ENCODE measurements around the gene CSNK1G3. TPM values are rescaled to one million over a fixed set of nuclear protein-coding genes. Genes with fewer than 3 reads are reported as not detected.
"Not testable (repeated sequence)": the region's sequence is repeated elsewhere in the genome, so short reads cannot be mapped to it uniquely, and the experiment has no call there.

The CSNK1G3 gene
- total RNA-seq, 1 donor from 2014 or later = 39.0 TPM

DNA sequence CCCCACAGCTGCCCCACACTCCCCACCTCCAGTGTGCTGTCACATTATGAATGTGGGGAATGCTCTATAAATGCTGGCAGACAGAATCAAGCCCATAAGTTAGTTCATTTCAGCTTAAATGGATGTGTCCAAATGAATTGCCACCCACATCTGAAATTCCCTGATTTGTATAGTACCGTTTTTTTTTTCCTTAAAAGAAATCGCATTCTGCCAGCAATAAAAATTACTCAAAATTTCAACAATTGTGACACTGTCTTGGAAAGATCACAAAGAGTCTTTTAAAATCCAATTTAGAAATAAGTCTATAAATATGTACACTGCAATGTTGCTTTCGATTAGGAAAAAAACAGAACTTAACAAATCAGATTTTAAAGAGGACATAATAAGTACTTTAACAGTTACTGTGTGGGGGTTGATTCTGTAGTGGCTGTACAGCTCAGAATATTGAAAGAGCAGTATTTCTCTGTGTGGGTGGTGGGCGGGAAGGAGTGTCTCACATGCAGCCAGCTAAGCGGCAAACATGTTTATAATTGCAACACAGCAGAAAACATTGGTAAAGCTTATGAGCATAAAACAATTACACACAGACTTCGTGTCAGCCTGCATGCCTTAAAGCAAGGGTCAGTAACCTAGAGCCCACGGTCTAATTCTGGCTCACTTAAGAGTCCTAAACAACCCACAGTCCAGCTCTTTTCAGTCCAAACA lies 24.9 kb upstream of the CSNK1G3 start:
- DNase-seq (ENCODE audit: extremely low spot score, unreplicated experiment) = no peak
- TF ChIP-seq, protein P1, sequence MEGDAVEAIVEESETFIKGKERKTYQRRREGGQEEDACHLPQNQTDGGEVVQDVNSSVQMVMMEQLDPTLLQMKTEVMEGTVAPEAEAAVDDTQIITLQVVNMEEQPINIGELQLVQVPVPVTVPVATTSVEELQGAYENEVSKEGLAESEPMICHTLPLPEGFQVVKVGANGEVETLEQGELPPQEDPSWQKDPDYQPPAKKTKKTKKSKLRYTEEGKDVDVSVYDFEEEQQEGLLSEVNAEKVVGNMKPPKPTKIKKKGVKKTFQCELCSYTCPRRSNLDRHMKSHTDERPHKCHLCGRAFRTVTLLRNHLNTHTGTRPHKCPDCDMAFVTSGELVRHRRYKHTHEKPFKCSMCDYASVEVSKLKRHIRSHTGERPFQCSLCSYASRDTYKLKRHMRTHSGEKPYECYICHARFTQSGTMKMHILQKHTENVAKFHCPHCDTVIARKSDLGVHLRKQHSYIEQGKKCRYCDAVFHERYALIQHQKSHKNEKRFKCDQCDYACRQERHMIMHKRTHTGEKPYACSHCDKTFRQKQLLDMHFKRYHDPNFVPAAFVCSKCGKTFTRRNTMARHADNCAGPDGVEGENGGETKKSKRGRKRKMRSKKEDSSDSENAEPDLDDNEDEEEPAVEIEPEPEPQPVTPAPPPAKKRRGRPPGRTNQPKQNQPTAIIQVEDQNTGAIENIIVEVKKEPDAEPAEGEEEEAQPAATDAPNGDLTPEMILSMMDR (IDR thresholded peaks at IDR 0.05) = no peak

GRCh38 chr5:123490974-123491373 lies 21.0 kb upstream of the CSNK1G3 start:
- TF ChIP-seq, protein P1 (IDR thresholded peaks at IDR 0.05) = no peak
- Mint-ChIP-seq H3K9me3 (ENCODE audit: unreplicated experiment) (no peaks in the 10 kb centered on the region), H3K27me3 (ENCODE audit: unreplicated experiment) (peaks cover 19% of the 10 kb centered on the region), H3K27ac (ENCODE audit: unreplicated experiment) (no peak overlapping the region), H3K36me3 (ENCODE audit: unreplicated experiment) (no peaks in the 10 kb centered on the region), H3K4me1 (ENCODE audit: unreplicated experiment) (no peaks in the 10 kb centered on the region), H3K4me3 (ENCODE audit: unreplicated experiment) (no peak overlapping the region)
- DNase-seq (ENCODE audit: extremely low spot score, unreplicated experiment) = no peak

More for the DNA sequence above, 24.9 kb upstream of the CSNK1G3 start:
- peaks cover 20% of the 10 kb centered on the region for H3K4me1 Mint-ChIP-seq (ENCODE audit: unreplicated experiment)
- peaks cover 15% of the 10 kb centered on the region for H3K27me3 Mint-ChIP-seq (ENCODE audit: unreplicated experiment)
- no peaks in the 10 kb centered on the region for H3K9me3 Mint-ChIP-seq (ENCODE audit: unreplicated experiment)
- no peaks in the 10 kb centered on the region for H3K36me3 Mint-ChIP-seq (ENCODE audit: unreplicated experiment)
- H3K4me3 Mint-ChIP-seq (ENCODE audit: unreplicated experiment) = no peak overlapping the region
- no peak overlapping the region for H3K27ac Mint-ChIP-seq (ENCODE audit: unreplicated experiment)

DNA sequence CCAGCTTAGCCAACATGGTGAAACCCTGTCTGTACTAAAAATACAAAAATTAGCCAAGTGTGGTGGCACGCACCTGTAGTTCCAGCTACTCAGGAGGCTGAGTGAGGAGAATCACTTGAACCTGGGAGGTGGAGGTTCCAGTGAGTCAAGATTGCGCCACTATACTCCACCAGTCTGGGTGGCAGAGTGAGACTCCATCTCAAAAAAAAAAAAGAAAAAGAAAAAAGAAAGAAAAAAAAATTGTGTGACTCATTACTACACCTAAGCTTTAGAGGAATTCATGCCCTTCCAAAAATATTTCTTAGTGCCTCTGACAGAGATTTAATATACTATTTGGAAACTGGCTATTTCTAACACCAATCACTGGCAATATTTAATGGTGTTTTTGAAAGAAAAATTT lies 16.8 kb upstream of the CSNK1G3 start:
- not testable (repeated sequence) for H3K27me3 Mint-ChIP-seq (ENCODE audit: unreplicated experiment); H3K36me3 Mint-ChIP-seq (ENCODE audit: unreplicated experiment); H3K27ac Mint-ChIP-seq (ENCODE audit: unreplicated experiment); DNase-seq (ENCODE audit: extremely low spot score, unreplicated experiment); H3K4me3 Mint-ChIP-seq (ENCODE audit: unreplicated experiment); H3K9me3 Mint-ChIP-seq (ENCODE audit: unreplicated experiment); H3K4me1 Mint-ChIP-seq (ENCODE audit: unreplicated experiment)

GRCh38 chr5:123496892-123497291 lies 15.1 kb upstream of the CSNK1G3 start:
- peaks cover 7% of the 10 kb centered on the region for H3K27me3 Mint-ChIP-seq (ENCODE audit: unreplicated experiment)
- H3K9me3 Mint-ChIP-seq (ENCODE audit: unreplicated experiment) = no peaks in the 10 kb centered on the region
- no peak for DNase-seq (ENCODE audit: extremely low spot score, unreplicated experiment)
- H3K36me3 Mint-ChIP-seq (ENCODE audit: unreplicated experiment) = no peaks in the 10 kb centered on the region
- TF ChIP-seq, protein P1 (IDR thresholded peaks at IDR 0.05) = no peak
- no peaks in the 10 kb centered on the region for H3K4me1 Mint-ChIP-seq (ENCODE audit: unreplicated experiment)
- H3K27ac Mint-ChIP-seq (ENCODE audit: unreplicated experiment) = no peak overlapping the region
- H3K4me3 Mint-ChIP-seq (ENCODE audit: unreplicated experiment) = no peak overlapping the region

DNA sequence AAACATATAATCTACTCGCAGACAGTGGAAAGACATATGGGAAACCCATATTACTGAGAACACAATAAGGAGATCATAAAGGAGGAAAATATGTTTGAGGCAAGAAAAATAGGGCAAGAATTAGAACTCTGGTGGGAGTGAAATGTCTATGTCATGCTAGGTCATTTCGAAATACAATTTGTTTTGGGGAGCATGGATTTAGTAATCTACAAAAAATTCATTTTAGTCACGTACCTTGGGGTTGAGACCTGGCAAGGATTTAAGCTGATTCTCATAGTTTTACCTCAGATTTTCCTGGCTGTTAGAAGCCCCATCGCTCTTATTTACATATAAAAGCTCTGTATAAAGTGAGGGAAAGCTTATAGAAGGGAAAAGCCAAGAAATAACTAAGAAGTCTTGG lies 11.5 kb upstream of the CSNK1G3 start:
- TF ChIP-seq, protein P1 (IDR thresholded peaks at IDR 0.05) = no peak
- Mint-ChIP-seq H3K27me3 (ENCODE audit: unreplicated experiment) (peaks cover 16% of the 10 kb centered on the region), H3K4me1 (ENCODE audit: unreplicated experiment) (no peaks in the 10 kb centered on the region), H3K36me3 (ENCODE audit: unreplicated experiment) (no peaks in the 10 kb centered on the region), H3K27ac (ENCODE audit: unreplicated experiment) (no peak overlapping the region), H3K4me3 (ENCODE audit: unreplicated experiment) (no peak overlapping the region), H3K9me3 (ENCODE audit: unreplicated experiment) (no peaks in the 10 kb centered on the region)
- no peak for DNase-seq (ENCODE audit: extremely low spot score, unreplicated experiment)
